Measurements from ENCODE around the gene C2CD4A. TPM values are rescaled to one million over a fixed set of nuclear protein-coding genes. Genes with fewer than 3 reads are reported as not detected.

Gene C2CD4A
- polyA plus RNA-seq, 1 of the 3 experiments (the other 2 are of a cell fraction): not detected

DNA sequence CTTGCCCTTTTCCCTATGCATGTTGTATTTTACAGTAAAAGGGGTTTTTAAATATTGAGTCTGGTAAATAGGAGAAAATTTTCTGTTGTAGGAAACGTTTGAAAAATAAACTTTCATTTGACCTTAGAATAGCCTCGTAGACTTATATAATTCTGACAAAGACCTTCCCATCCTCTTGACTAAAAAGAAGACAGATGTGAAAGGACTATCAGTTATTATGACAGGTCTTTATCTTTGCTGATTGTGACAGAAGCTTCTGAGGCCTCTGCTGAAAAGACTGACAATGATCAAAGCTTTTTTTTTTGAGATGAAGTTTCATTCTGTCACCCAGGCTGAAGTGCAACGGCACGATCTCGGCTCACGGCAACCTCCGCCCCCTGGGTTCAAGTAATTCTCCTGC lies 24.2 kb downstream of the C2CD4A start (continued):
- no peak for TF ChIP-seq MXI1 (IDR thresholded peaks at IDR 0.05; ENCODE audit: low read depth, low read length)

- Histone ChIP-seq H4K20me1 (ENCODE audit: insufficient read depth) (no peaks in the 10 kb centered on the region), H3K27me3 (ENCODE audit: insufficient read depth) (no peaks in the 10 kb centered on the region), H3K4me1 (ENCODE audit: control insufficient read depth in 1 of 2, insufficient read depth in 2 of 2, low read depth in 1 of 2, low read length in 1 of 2) (peaks cover 0 to 6% of the 10 kb centered on the region in 2 experiments; a peak in 1 of 4 replicates), H3K36me3 (replicated peaks in 1 of 2; ENCODE audit: control insufficient read depth in 1 of 2, insufficient read depth in 2 of 2, low read length in 1 of 2) (no peaks in the 10 kb centered on the region), H3F3A (replicated peaks; ENCODE audit: insufficient read depth) (no peaks in the 10 kb centered on the region), H3K4me3 (ENCODE audit: low read depth in 2 of 2, low read length in 1 of 2) (no peak overlapping the region), H3K4me2 (no peak overlapping the region), H2AFZ (ENCODE audit: low read depth) (no peak overlapping the region), H3K9me2 (no peaks in the 10 kb centered on the region), H3K9ac (no peak overlapping the region), H3K79me2 (ENCODE audit: insufficient read depth) (no peaks in the 10 kb centered on the region), H3K27ac (ENCODE audit: low read depth in 2 of 2, low read length in 1 of 2) (no peak overlapping the region), H3K9me3 (no peaks in the 10 kb centered on the region)
- CTCF ChIA-PET: no interaction called here
- WGBS (ENCODE audit: low lambda C conversion rate): 63% methylated on average over 5 of the region's 5 CpGs
- no peak for DNase-seq
- POLR2A ChIA-PET: interaction anchor here (1.5 kb wide), 1 partner anchor 16 kb away, joined by 4 read pairs; no protein-coding TSS in a partner anchor
- TF ChIP-seq EP300 (IDR thresholded peaks at IDR 0.05; ENCODE audit: borderline replicate concordance in 1 of 2, low read depth in 1 of 2, low read length in 1 of 2) (no peak), PBX3 (IDR thresholded peaks at IDR 0.05) (no peak), USF1 (IDR thresholded peaks at IDR 0.05; ENCODE audit: borderline replicate concordance, low read depth) (no peak), GATA2 (CRISPR knock-in tag; IDR thresholded peaks at IDR 0.05) (no peak), JUND (IDR thresholded peaks at IDR 0.05) (no peak), POLR2AphosphoS5 (IDR thresholded peaks at IDR 0.05; ENCODE audit: low read depth, low read length) (no peak), ZBTB33 (IDR thresholded peaks at IDR 0.05; ENCODE audit: borderline replicate concordance, low read depth) (no peak), GABPA (IDR thresholded peaks at IDR 0.05; ENCODE audit: low read depth) (no peak), YY1 (IDR thresholded peaks at IDR 0.05; ENCODE audit: low read depth) (no peak), EZH2phosphoT487 (IDR thresholded peaks at IDR 0.05; ENCODE audit: borderline replicate concordance, low read depth) (no peak), SMC3 (IDR thresholded peaks at IDR 0.05; ENCODE audit: low read depth, low read length) (no peak), MXI1 (IDR thresholded peaks at IDR 0.05; ENCODE audit: low read depth, low read length) (no peak), TCF12 (IDR thresholded peaks at IDR 0.05) (no peak), RCOR1 (IDR thresholded peaks at IDR 0.05; ENCODE audit: low read length) (no peak), FOSL2 (IDR thresholded peaks at IDR 0.05; ENCODE audit: borderline replicate concordance, low read depth) (no peak)
- TF ChIP-seq, protein P1, sequence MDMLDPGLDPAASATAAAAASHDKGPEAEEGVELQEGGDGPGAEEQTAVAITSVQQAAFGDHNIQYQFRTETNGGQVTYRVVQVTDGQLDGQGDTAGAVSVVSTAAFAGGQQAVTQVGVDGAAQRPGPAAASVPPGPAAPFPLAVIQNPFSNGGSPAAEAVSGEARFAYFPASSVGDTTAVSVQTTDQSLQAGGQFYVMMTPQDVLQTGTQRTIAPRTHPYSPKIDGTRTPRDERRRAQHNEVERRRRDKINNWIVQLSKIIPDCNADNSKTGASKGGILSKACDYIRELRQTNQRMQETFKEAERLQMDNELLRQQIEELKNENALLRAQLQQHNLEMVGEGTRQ (IDR thresholded peaks at IDR 0.05; ENCODE audit: borderline replicate concordance, low read depth, low read length): no peak
Observed at GRCh38 chr15:62093809-62094208, 27.0 kb downstream of the C2CD4A start.

All from SK-N-SH (cell line).